Endothelial cell (in vitro differentiated cells): ENCODE measurements around the gene LRATD1. TPM values are rescaled to one million over a fixed set of nuclear protein-coding genes. Genes with fewer than 3 reads are reported as not detected.

ENCODE experiments used
- DNase-seq: peaks from one replicate; pipeline ENCODE4 v3.0.0; 2021; ENCODE audit warnings: low spot score
- H3K27ac Mint-ChIP-seq: one replicate; pipeline ENCODE4 v1.8.0; 2021; ENCODE audit warnings: mixed read lengths, inconsistent platforms; ENCODE audit not compliant: unreplicated experiment
- H3K27me3 Mint-ChIP-seq: one replicate; pipeline ENCODE4 v1.8.0; 2021; ENCODE audit warnings: mild to moderate bottlenecking, moderate library complexity, mixed read lengths, inconsistent platforms; ENCODE audit not compliant: unreplicated experiment
- H3K36me3 Mint-ChIP-seq: one replicate; pipeline ENCODE4 v1.8.0; 2021; ENCODE audit warnings: mild to moderate bottlenecking, low read depth, mixed read lengths, inconsistent platforms; ENCODE audit not compliant: unreplicated experiment
- H3K4me1 Mint-ChIP-seq: one replicate; pipeline ENCODE4 v1.8.0; 2021; ENCODE audit warnings: mild to moderate bottlenecking, mixed read lengths, inconsistent platforms; ENCODE audit not compliant: unreplicated experiment
- H3K4me3 Mint-ChIP-seq: one replicate; pipeline ENCODE4 v1.8.0; 2021; ENCODE audit warnings: mild to moderate bottlenecking, mixed read lengths, inconsistent platforms; ENCODE audit not compliant: unreplicated experiment
- H3K9me3 Mint-ChIP-seq: one replicate; pipeline ENCODE4 v1.8.0; 2021; ENCODE audit warnings: mixed read lengths, inconsistent platforms; ENCODE audit not compliant: unreplicated experiment
- CTCF ChIP-seq: fragments of 200-600 bp; sonication (generic); IDR thresholded peaks from one replicate; pipeline ENCODE4 v1.5.0; 2021; ENCODE audit warnings: antibody characterized with exemption; ENCODE audit not compliant: unreplicated experiment
- long read RNA-seq: library from polyadenylated mRNA; unstranded; transcript quantifications from one replicate; pipeline ENCODE4 v2.0.0, GENCODE V29; 2020; ENCODE audit not compliant: unreplicated experiment
- total RNA-seq: library from RNA; stranded (reverse); fragmentation: NEBNext Ultra II Directional; extraction: Animal tissue kit (Norgen Biotek cat#: 25700); gene quantifications from one replicate; pipeline ENCODE4 v1.2.1, GENCODE V29; 2021; ENCODE audit not compliant: unreplicated experiment

The LRATD1 gene
- 37.6 TPM for total RNA-seq
- long read RNA-seq, full-length matches to known transcripts = 8 of 12 reads
- long read RNA-seq, partial matches to known transcripts = 0 of 12 reads
- long read RNA-seq, other reads (novel, unspliced or antisense) = 4 of 12 reads

- Mint-ChIP-seq H3K36me3 (no peaks in the 10 kb centered on the region), H3K4me3 (peak within 1 kb of the TSS; percentile 99), H3K4me1 (peaks cover 41% of the 10 kb centered on the region), H3K27me3 (peaks cover 10% of the 10 kb centered on the region), H3K27ac (peak within 1 kb of the TSS; percentile 74), H3K9me3 (no peaks in the 10 kb centered on the region)
- peak; percentile 96 for DNase-seq
- TF ChIP-seq CTCF = no peak
Measured at GRCh38 chr2:14632133-14632936, at the start of gene LRATD1. Gene LRATD1, plus strand, starts transcription at chr2:14632717. Its CDS starts 1,263 bp downstream, at chr2:14633980.

- no peaks in the 10 kb centered on the region for H3K36me3 Mint-ChIP-seq
- no peak for DNase-seq
- TF ChIP-seq CTCF = no peak
- peaks cover 3% of the 10 kb centered on the region for H3K4me1 Mint-ChIP-seq
- H3K27me3 Mint-ChIP-seq = no peaks in the 10 kb centered on the region
- H3K4me3 Mint-ChIP-seq = no peak overlapping the region
- no peak overlapping the region for H3K27ac Mint-ChIP-seq
- no peaks in the 10 kb centered on the region for H3K9me3 Mint-ChIP-seq
Measured at GRCh38 chr2:14583059-14583458, 49.5 kb upstream of the LRATD1 start.

GRCh38 chr2:14583802-14584201, 48.7 kb upstream of the LRATD1 start:
- no peak for TF ChIP-seq CTCF
- Mint-ChIP-seq H3K27me3 (no peaks in the 10 kb centered on the region), H3K36me3 (no peaks in the 10 kb centered on the region), H3K27ac (no peak overlapping the region), H3K4me1 (peaks cover 3% of the 10 kb centered on the region), H3K9me3 (no peaks in the 10 kb centered on the region), H3K4me3 (no peak overlapping the region)
- no peak for DNase-seq

- Mint-ChIP-seq H3K4me1 (peaks cover 3% of the 10 kb centered on the region), H3K27ac (no peak overlapping the region), H3K27me3 (peaks cover 2% of the 10 kb centered on the region), H3K9me3 (no peaks in the 10 kb centered on the region), H3K36me3 (no peaks in the 10 kb centered on the region), H3K4me3 (no peak overlapping the region)
- DNase-seq = no peak
- TF ChIP-seq CTCF = no peak
Measured at GRCh38 chr2:14587119-14587518, 45.4 kb upstream of the LRATD1 start.

GRCh38 chr2:14601156-14601770, 31.3 kb upstream of the LRATD1 start:
- H3K4me1 Mint-ChIP-seq = no peaks in the 10 kb centered on the region
- no peak for TF ChIP-seq CTCF
- no peak overlapping the region for H3K27ac Mint-ChIP-seq
- no peak overlapping the region for H3K4me3 Mint-ChIP-seq
- no peaks in the 10 kb centered on the region for H3K9me3 Mint-ChIP-seq
- no peaks in the 10 kb centered on the region for H3K36me3 Mint-ChIP-seq
- H3K27me3 Mint-ChIP-seq = peaks cover 4% of the 10 kb centered on the region
- DNase-seq = no peak
